ENCODE measurements around the gene CSF3. TPM values are rescaled to one million over a fixed set of nuclear protein-coding genes. Genes with fewer than 3 reads are reported as not detected.

The CSF3 gene
- total RNA-seq, 1 experiment from 2014 or later, result not detected

DNA sequence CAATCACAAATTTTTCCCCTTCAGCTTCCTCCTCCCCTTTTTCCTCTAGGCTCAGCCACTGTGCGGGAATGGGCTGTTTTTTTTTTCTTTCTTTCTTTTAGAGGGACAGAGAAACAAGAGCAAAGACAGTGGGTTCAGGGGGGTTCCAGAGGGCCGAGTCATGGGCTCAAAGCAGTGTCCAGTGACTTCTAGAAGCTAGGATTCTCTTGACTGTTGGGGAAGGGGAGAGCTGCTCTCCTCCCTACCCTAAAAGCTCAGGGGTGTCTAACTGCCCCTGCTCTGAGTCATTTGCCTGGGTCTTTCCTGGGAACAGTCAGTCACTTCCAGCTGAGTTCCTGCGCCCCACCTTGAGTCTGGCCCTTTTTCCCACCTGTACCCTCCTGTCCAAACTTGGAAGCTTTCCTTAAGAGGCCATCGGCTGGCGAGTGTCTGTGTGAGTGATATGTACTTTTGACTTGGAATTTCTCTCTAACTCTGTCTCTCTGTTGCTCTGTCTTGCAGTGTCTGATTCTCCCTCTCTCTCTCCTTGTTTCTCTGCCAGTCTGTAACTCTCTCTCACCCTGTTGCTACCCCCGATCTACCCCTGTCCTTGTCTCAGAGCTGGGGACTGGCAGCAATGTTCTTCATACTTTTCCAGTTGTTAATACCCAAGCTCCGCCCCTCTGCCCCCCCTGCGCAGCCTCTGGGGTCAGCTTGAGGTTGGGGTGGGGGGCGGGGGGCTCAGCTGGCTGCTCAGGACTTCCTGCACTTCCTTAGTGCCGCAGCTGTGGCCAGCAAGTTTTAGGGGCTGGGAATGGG is 49.9 kb downstream of the CSF3 start:
- peak overlapping the region; percentile 7; the same call in 1 of the 2 replicates for H3K27ac ChIP-seq (ENCODE audit: low read length)
- no peaks in the 10 kb centered on the region for H3K27me3 ChIP-seq (ENCODE audit: control insufficient read depth, insufficient read depth, low read length)
- intact Hi-C loops (cut with micrococcal nuclease; ENCODE audit: unreplicated experiment) (no loop called here), in situ Hi-C loops (cut with HindIII; ENCODE audit: low pct_unique_long_range_greater_than_20kb, low sequenced_read_pairs) (no loop called here)
- TF ChIP-seq POLR2AphosphoS5 (IDR thresholded peaks at IDR 0.05; ENCODE audit: low read depth, low read length) (no peak), TCF7L2 (IDR thresholded peaks at IDR 0.05; ENCODE audit: low read depth, low read length) (no peak), SIN3A (IDR thresholded peaks at IDR 0.05; ENCODE audit: borderline replicate concordance, insufficient read depth, low read depth, low read length) (no peak)
- TF ChIP-seq, protein P1, sequence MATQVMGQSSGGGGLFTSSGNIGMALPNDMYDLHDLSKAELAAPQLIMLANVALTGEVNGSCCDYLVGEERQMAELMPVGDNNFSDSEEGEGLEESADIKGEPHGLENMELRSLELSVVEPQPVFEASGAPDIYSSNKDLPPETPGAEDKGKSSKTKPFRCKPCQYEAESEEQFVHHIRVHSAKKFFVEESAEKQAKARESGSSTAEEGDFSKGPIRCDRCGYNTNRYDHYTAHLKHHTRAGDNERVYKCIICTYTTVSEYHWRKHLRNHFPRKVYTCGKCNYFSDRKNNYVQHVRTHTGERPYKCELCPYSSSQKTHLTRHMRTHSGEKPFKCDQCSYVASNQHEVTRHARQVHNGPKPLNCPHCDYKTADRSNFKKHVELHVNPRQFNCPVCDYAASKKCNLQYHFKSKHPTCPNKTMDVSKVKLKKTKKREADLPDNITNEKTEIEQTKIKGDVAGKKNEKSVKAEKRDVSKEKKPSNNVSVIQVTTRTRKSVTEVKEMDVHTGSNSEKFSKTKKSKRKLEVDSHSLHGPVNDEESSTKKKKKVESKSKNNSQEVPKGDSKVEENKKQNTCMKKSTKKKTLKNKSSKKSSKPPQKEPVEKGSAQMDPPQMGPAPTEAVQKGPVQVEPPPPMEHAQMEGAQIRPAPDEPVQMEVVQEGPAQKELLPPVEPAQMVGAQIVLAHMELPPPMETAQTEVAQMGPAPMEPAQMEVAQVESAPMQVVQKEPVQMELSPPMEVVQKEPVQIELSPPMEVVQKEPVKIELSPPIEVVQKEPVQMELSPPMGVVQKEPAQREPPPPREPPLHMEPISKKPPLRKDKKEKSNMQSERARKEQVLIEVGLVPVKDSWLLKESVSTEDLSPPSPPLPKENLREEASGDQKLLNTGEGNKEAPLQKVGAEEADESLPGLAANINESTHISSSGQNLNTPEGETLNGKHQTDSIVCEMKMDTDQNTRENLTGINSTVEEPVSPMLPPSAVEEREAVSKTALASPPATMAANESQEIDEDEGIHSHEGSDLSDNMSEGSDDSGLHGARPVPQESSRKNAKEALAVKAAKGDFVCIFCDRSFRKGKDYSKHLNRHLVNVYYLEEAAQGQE (IDR thresholded peaks at IDR 0.05; ENCODE audit: insufficient read depth in 1 of 2, low read depth in 2 of 2, low read length in 1 of 2), result no peak
- TF ChIP-seq, protein P2, sequence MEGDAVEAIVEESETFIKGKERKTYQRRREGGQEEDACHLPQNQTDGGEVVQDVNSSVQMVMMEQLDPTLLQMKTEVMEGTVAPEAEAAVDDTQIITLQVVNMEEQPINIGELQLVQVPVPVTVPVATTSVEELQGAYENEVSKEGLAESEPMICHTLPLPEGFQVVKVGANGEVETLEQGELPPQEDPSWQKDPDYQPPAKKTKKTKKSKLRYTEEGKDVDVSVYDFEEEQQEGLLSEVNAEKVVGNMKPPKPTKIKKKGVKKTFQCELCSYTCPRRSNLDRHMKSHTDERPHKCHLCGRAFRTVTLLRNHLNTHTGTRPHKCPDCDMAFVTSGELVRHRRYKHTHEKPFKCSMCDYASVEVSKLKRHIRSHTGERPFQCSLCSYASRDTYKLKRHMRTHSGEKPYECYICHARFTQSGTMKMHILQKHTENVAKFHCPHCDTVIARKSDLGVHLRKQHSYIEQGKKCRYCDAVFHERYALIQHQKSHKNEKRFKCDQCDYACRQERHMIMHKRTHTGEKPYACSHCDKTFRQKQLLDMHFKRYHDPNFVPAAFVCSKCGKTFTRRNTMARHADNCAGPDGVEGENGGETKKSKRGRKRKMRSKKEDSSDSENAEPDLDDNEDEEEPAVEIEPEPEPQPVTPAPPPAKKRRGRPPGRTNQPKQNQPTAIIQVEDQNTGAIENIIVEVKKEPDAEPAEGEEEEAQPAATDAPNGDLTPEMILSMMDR (IDR thresholded peaks at IDR 0.05), result no peak
- no TSS peak for BruUV-seq (replicated peaks)
- ChIA-PET POLR2A (interaction anchor here (0.6 to 0.9 kb wide), 3 partner anchors 9 to 133 kb away, joined by 3 read pairs; partner anchors contain the start of gene MED24), CTCF (interaction anchor here (0.6 to 2.0 kb wide), 6 partner anchors 10 to 398 kb away, joined by 3 to 9 read pairs (median 5); no protein-coding TSS in a partner anchor)
- ATAC-seq (no peak), DNase-seq (ENCODE audit: low read depth, low spot score) (no peak)
- H3K9me3 ChIP-seq (ENCODE audit: control insufficient read depth, insufficient read depth, low read depth, low read length), result no peaks in the 10 kb centered on the region
- no peaks in the 10 kb centered on the region for H3K36me3 ChIP-seq (ENCODE audit: control insufficient read depth, insufficient read depth, low read length)
- H3K4me1 ChIP-seq (ENCODE audit: control insufficient read depth, insufficient read depth, low read length), result peaks cover 46% of the 10 kb centered on the region
- peak overlapping the region in 1 of 2 experiments; percentile 23; a peak in 2 of 4 replicates for H3K4me3 ChIP-seq (ENCODE audit: low read depth in 2 of 2, low read length in 2 of 2)

DNA sequence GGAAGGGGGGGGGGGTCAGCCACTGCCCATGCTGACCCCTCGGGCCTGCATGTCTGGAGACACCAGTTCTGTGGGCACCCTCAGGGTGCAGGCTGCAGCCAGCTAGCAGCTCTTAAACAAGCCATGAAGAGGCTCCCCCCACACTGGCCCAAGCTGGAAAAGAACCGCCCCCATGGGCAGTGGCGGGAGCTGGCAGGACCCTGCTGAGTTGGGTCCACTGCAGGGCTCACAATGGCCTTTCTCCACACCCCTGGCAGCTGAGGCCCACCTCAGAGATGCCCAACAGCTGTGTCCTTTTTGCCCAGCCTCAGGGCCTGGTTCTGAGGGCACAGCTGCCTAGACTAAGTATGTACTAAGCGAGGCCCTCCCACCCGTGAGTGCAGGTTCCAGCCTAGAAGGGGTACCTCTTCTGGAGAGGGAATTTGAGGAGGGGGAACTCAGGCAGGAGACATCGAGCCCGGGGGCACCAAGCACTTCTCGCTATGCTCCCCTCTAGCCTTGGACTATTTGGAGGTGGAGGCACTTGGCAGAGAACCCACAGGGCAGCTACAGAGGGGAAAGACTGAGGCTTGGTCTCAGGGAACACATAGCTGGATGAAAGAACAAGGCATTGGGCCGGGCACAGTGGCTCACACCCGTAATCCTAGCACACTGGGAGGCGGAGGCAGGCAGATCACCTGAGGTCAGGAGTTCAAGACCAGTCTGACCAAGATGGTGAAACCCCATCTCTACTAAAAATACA is 50.7 kb downstream of the CSF3 start:
- H3K27me3 ChIP-seq (ENCODE audit: control insufficient read depth, insufficient read depth, low read length), result no peaks in the 10 kb centered on the region
- H3K4me3 ChIP-seq (ENCODE audit: low read depth in 2 of 2, low read length in 2 of 2), result no peak overlapping the region
- TF ChIP-seq POLR2AphosphoS5 (IDR thresholded peaks at IDR 0.05; ENCODE audit: low read depth, low read length) (no peak), SIN3A (IDR thresholded peaks at IDR 0.05; ENCODE audit: borderline replicate concordance, insufficient read depth, low read depth, low read length) (no peak), TCF7L2 (IDR thresholded peaks at IDR 0.05; ENCODE audit: low read depth, low read length) (no peak)
- TF ChIP-seq, protein P1 (IDR thresholded peaks at IDR 0.05; ENCODE audit: insufficient read depth in 1 of 2, low read depth in 2 of 2, low read length in 1 of 2), result no peak
- TF ChIP-seq, protein P2 (IDR thresholded peaks at IDR 0.05), result no peak
- ChIA-PET CTCF (interaction anchor here (0.6 to 2.0 kb wide), 4 partner anchors 9 to 568 kb away, joined by 4 to 17 read pairs (median 6); no protein-coding TSS in a partner anchor), POLR2A (interaction anchor here (0.6 kb wide), 2 partner anchors 12 to 56 kb away, joined by 3 read pairs; partner anchors contain the start of genes MED24 and MSL1)
- no peak overlapping the region for H3K27ac ChIP-seq (ENCODE audit: low read length)
- H3K36me3 ChIP-seq (ENCODE audit: control insufficient read depth, insufficient read depth, low read length), result no peaks in the 10 kb centered on the region
- H3K4me1 ChIP-seq (ENCODE audit: control insufficient read depth, insufficient read depth, low read length), result peaks cover 54% of the 10 kb centered on the region
- H3K9me3 ChIP-seq (ENCODE audit: control insufficient read depth, insufficient read depth, low read depth, low read length), result no peaks in the 10 kb centered on the region
- ATAC-seq (no peak), DNase-seq (ENCODE audit: low read depth, low spot score) (no peak)
- intact Hi-C loops (cut with micrococcal nuclease; ENCODE audit: unreplicated experiment) (no loop called here), in situ Hi-C loops (cut with HindIII; ENCODE audit: low pct_unique_long_range_greater_than_20kb, low sequenced_read_pairs) (no loop called here)
- BruUV-seq (replicated peaks), result no TSS peak
